Mucosa of rectum (tissue), 2 donors: ENCODE results near the gene LRRC7.

Experiments used
- H3K27ac ChIP-seq, 2 donors: one replicate each; pipeline ENCODE4 v1.7.0; 2013; ENCODE audit warnings: inconsistent platforms in 2 of 2, low read depth in 2 of 2, low read length in 2 of 2
- H3K27me3 ChIP-seq, 2 donors: one replicate each; pipeline ENCODE4 v1.7.0; 2013; ENCODE audit warnings: low read length in 2 of 2; ENCODE audit not compliant: control insufficient read depth in 2 of 2, insufficient read depth in 2 of 2
- H3K36me3 ChIP-seq, 2 donors: one replicate each; pipeline ENCODE4 v1.7.0; 2013; ENCODE audit warnings: low read length in 2 of 2; ENCODE audit not compliant: control insufficient read depth in 2 of 2, insufficient read depth in 2 of 2
- H3K4me1 ChIP-seq, 2 donors: one replicate each; pipeline ENCODE4 v1.7.0; 2013; ENCODE audit warnings: low read length in 2 of 2, mild to moderate bottlenecking in 1 of 2; ENCODE audit not compliant: control insufficient read depth in 2 of 2, insufficient read depth in 2 of 2
- H3K4me3 ChIP-seq, 2 donors: one replicate each; pipeline ENCODE4 v1.7.0; 2013; ENCODE audit warnings: low read length in 2 of 2
- H3K9ac ChIP-seq, 2 donors: one replicate each; pipeline ENCODE4 v1.7.0; 2013; ENCODE audit warnings: low read length in 2 of 2, low read depth in 1 of 2, mild to moderate bottlenecking in 1 of 2
- H3K9me3 ChIP-seq, 2 donors: one replicate each; pipeline ENCODE4 v1.7.0; 2013; ENCODE audit warnings: low read length in 2 of 2; ENCODE audit not compliant: control insufficient read depth in 2 of 2
- donor health status: healthy.
- donor health status: Normal muscosa, but diverticular disease.

LRRC7 gene

DNA sequence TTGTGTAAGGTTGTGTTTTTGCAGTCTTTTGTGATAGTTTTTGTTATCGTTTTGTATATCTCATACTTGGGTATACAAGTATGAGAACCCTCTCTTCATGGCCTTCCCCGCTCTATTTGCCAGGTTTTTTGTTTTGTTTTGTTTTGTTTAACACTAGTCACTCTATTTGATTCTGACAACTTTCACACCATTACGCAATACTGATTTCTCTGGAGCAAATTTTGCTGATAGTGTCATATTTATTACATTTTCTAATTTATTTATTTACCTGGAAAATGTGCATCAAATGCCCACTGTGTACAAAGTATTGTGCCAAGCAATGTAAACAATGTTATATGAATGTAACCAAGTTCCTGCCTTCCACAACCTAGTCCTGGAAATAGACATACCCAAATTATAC is 547.6 kb downstream of the LRRC7 start:
- Histone ChIP-seq H3K4me1 (no peaks in the 10 kb centered on the region), H3K36me3 (no peaks in the 10 kb centered on the region), H3K9ac (no peak overlapping the region), H3K27ac (no peak overlapping the region), H3K9me3 (no peaks in the 10 kb centered on the region), H3K4me3 (no peak overlapping the region), H3K27me3 (no peaks in the 10 kb centered on the region)

GRCh38 chr1:70117046-70117445 is 549.3 kb downstream of the LRRC7 start:
- no peak overlapping the region for H3K27ac ChIP-seq
- H3K36me3 ChIP-seq: no peaks in the 10 kb centered on the region
- H3K9me3 ChIP-seq: no peaks in the 10 kb centered on the region
- H3K9ac ChIP-seq: no peak overlapping the region
- H3K4me1 ChIP-seq: no peaks in the 10 kb centered on the region
- H3K27me3 ChIP-seq: no peaks in the 10 kb centered on the region
- no peak overlapping the region for H3K4me3 ChIP-seq

DNA sequence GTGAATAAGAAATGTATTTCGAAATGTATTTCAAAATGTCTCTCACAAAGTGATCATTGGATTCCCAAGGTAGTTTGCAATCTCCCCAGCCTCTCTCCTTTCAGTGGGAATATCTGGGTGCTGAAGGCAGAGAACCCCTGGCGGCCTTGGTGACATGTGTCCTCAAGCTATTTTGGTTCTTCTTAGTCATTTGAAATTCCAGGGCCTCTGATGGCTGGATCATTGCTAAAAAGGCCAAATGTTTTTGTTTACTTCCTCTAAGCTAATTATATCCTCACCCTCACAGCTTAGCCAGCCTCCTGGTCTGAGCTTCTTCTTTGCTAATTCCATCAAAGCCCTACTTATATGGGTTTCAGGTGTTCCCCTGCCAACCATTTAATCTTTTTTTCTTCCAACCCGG is 566.4 kb downstream of the LRRC7 start:
- H3K4me1 ChIP-seq: no peaks in the 10 kb centered on the region
- no peaks in the 10 kb centered on the region for H3K36me3 ChIP-seq
- H3K9ac ChIP-seq: no peak overlapping the region
- H3K27me3 ChIP-seq: no peaks in the 10 kb centered on the region
- no peak overlapping the region for H3K4me3 ChIP-seq
- H3K27ac ChIP-seq: no peak overlapping the region
- H3K9me3 ChIP-seq: no peaks in the 10 kb centered on the region

GRCh38 chr1:70140343-70140742 is 572.6 kb downstream of the LRRC7 start:
- H3K36me3 ChIP-seq: no peaks in the 10 kb centered on the region
- no peak overlapping the region for H3K27ac ChIP-seq
- H3K4me1 ChIP-seq: peaks cover 0 to 3% of the 10 kb centered on the region in 2 donors
- no peak overlapping the region for H3K9ac ChIP-seq
- H3K9me3 ChIP-seq: no peaks in the 10 kb centered on the region
- H3K27me3 ChIP-seq: no peaks in the 10 kb centered on the region
- H3K4me3 ChIP-seq: no peak overlapping the region

GRCh38 chr1:70140894-70141293 is 573.2 kb downstream of the LRRC7 start:
- peaks cover 0 to 3% of the 10 kb centered on the region in 2 donors for H3K4me1 ChIP-seq
- H3K36me3 ChIP-seq: no peaks in the 10 kb centered on the region
- no peaks in the 10 kb centered on the region for H3K27me3 ChIP-seq
- H3K9ac ChIP-seq: no peak overlapping the region
- H3K4me3 ChIP-seq: no peak overlapping the region
- no peak overlapping the region for H3K27ac ChIP-seq
- H3K9me3 ChIP-seq: no peaks in the 10 kb centered on the region

DNA sequence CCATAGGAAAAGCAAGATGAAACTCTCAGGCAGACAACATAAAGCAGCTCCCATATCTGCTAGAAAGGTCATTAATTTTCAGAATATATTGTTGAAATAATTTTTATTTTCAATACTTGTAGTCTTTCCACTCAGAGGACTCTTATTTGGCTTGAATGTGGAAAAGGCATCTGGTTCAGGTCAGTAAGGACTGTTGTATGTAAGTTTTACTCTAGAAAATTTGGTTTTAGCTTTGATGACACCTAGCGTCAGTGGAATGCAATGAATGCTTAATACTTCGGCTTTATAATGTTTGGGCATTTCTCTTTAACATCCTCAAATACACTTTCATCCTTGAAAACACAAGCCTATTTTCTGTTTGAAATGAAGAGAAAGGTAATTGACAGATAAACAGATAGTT is 574.4 kb downstream of the LRRC7 start:
- Histone ChIP-seq H3K4me1 (peaks cover 0 to 3% of the 10 kb centered on the region in 2 donors), H3K9ac (no peak overlapping the region), H3K27ac (no peak overlapping the region), H3K36me3 (no peaks in the 10 kb centered on the region), H3K4me3 (no peak overlapping the region), H3K27me3 (no peaks in the 10 kb centered on the region), H3K9me3 (no peaks in the 10 kb centered on the region)

DNA sequence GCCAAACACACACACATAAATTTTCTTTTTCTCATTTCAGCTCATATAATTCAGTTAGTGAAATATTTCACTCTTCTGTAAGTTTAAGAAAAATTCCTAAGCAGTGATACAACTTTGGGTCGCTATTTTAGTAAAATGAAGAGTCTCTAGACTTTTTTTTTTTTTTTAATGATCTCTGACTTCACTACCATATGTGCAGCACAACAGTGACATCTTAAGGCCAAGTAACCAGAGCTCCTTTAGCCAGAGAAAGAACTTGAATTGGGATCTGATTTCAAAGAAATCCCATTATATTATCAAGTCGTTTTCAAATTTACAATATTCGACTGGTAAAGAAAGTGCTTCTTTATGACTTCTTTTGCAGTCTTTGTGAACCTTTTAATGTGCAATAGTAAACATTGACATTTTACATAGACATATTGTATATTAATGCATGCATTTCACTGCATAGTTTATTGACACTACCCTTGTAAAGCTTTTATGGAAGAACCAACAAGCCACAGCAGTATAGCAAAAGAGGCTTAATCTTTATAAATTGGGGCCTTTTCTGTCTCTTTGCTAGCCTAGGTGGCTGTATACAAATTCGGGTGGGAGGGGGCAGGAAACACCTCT is 575.4 kb downstream of the LRRC7 start:
- H3K36me3 ChIP-seq: no peaks in the 10 kb centered on the region
- H3K4me1 ChIP-seq: peaks cover 0 to 3% of the 10 kb centered on the region in 2 donors
- H3K27me3 ChIP-seq: no peaks in the 10 kb centered on the region
- H3K4me3 ChIP-seq: no peak overlapping the region
- no peak overlapping the region for H3K27ac ChIP-seq
- no peaks in the 10 kb centered on the region for H3K9me3 ChIP-seq
- H3K9ac ChIP-seq: no peak overlapping the region

- Histone ChIP-seq H3K4me3 (no peak overlapping the region), H3K4me1 (no peaks in the 10 kb centered on the region), H3K9ac (no peak overlapping the region), H3K36me3 (no peaks in the 10 kb centered on the region), H3K9me3 (no peaks in the 10 kb centered on the region), H3K27ac (no peak overlapping the region), H3K27me3 (no peaks in the 10 kb centered on the region)
Observed at GRCh38 chr1:70146488-70146887, 578.8 kb downstream of the LRRC7 start.

GRCh38 chr1:70150444-70150843 is 582.7 kb downstream of the LRRC7 start:
- no peak overlapping the region for H3K4me3 ChIP-seq
- H3K27me3 ChIP-seq: no peaks in the 10 kb centered on the region
- no peak overlapping the region for H3K9ac ChIP-seq
- no peaks in the 10 kb centered on the region for H3K9me3 ChIP-seq
- no peaks in the 10 kb centered on the region for H3K4me1 ChIP-seq
- no peak overlapping the region for H3K27ac ChIP-seq
- no peaks in the 10 kb centered on the region for H3K36me3 ChIP-seq

- no peaks in the 10 kb centered on the region for H3K9me3 ChIP-seq
- H3K36me3 ChIP-seq: no peaks in the 10 kb centered on the region
- H3K9ac ChIP-seq: no peak overlapping the region
- H3K4me3 ChIP-seq: no peak overlapping the region
- no peaks in the 10 kb centered on the region for H3K27me3 ChIP-seq
- no peaks in the 10 kb centered on the region for H3K4me1 ChIP-seq
- H3K27ac ChIP-seq: no peak overlapping the region
Observed at GRCh38 chr1:70153739-70154138, 586.0 kb downstream of the LRRC7 start.
